Naive thymus-derived CD4-positive, alpha-beta T cell (primary cell): ENCODE measurements around the gene SLCO3A1. TPM values are rescaled to one million over a fixed set of nuclear protein-coding genes. Genes with fewer than 3 reads are reported as not detected.
"Not testable (repeated sequence)": the region's sequence is repeated elsewhere in the genome, so short reads cannot be mapped to it uniquely, and the experiment has no call there.

Experiments used
- ATAC-seq: fragments of 150-1000 bp; cut with Tn5 transposase; 2 replicates; pipeline ENCODE4 v1.10.0; 2021; ENCODE audit warnings: mild to moderate bottlenecking, moderate library complexity
- CTCF ChIA-PET: fragments of 350-600 bp; sonication (Branson Sonifier 250); formaldehyde crosslinking; loops from one replicate; lab custom pipeline; 2021; ENCODE audit warnings: antibody characterized with exemption; lab: Charles Lee
- POLR2A ChIA-PET: fragments of 350-600 bp; sonication (Branson Sonifier 250); formaldehyde crosslinking; loops from one replicate; lab custom pipeline; 2021; ENCODE audit warnings: antibody characterized with exemption, inconsistent platforms; lab: Charles Lee
- DNase-seq, 9 donors: peaks; one replicate each; pipeline versions ENCODE4 v3.0.0 to v3.0.0-alpha.2; 2020 to 2022; ENCODE audit warnings: mixed read lengths in 1 of 9
- H3K27ac ChIP-seq: one replicate; pipeline ENCODE4 v1.7.0; 2013; ENCODE audit warnings: mild to moderate bottlenecking, low read depth, low read length, moderate library complexity
- H3K27me3 ChIP-seq, 2 donors: one replicate each; pipeline ENCODE4 v1.7.0; 2013; ENCODE audit warnings: low read length in 2 of 2, mild to moderate bottlenecking in 2 of 2, moderate library complexity in 2 of 2; ENCODE audit not compliant: control insufficient read depth in 2 of 2, insufficient read depth in 2 of 2
- H3K36me3 ChIP-seq, 3 experiments: 1 replicate in 2 of 3; 2 replicates in 1 of 3; pipeline ENCODE4 v1.7.0; 2013; ENCODE audit warnings: low read length in 3 of 3, mild to moderate bottlenecking in 3 of 3, moderate library complexity in 1 of 3; ENCODE audit not compliant: insufficient read depth in 3 of 3, control insufficient read depth in 2 of 3
- H3K4me1 ChIP-seq, 2 donors: one replicate each; pipeline ENCODE4 v1.7.0; 2013; ENCODE audit warnings: low read length in 2 of 2, mild to moderate bottlenecking in 2 of 2, moderate library complexity in 1 of 2; ENCODE audit not compliant: control insufficient read depth in 2 of 2, insufficient read depth in 2 of 2
- H3K4me3 ChIP-seq: 2 replicates; pipeline ENCODE4 v1.7.0; 2013; ENCODE audit warnings: mild to moderate bottlenecking, low read length
- H3K9me3 ChIP-seq, 3 experiments: 1 replicate in 2 of 3; 2 replicates in 1 of 3; pipeline ENCODE4 v1.7.0; 2013; ENCODE audit warnings: low read length in 3 of 3; ENCODE audit not compliant: control insufficient read depth in 2 of 3
- H3K27ac Mint-ChIP-seq, 9 donors: one replicate each; pipeline ENCODE4 v1.8.0; 2020 to 2022; ENCODE audit warnings: mixed read lengths in 9 of 9, mild to moderate bottlenecking in 8 of 9, moderate library complexity in 5 of 9, inconsistent platforms in 2 of 9
- H3K27me3 Mint-ChIP-seq, 5 donors: one replicate each; pipeline ENCODE4 v1.8.0; 2021 to 2022; ENCODE audit warnings: mixed read lengths in 5 of 5, mild to moderate bottlenecking in 1 of 5
- H3K36me3 Mint-ChIP-seq, 5 donors: one replicate each; pipeline ENCODE4 v1.8.0; 2020 to 2022; ENCODE audit warnings: mixed read lengths in 5 of 5, mild to moderate bottlenecking in 3 of 5, inconsistent platforms in 1 of 5
- H3K4me1 Mint-ChIP-seq, 7 donors: one replicate each; pipeline ENCODE4 v1.8.0; 2020 to 2022; ENCODE audit warnings: mixed read lengths in 7 of 7, mild to moderate bottlenecking in 3 of 7, inconsistent platforms in 1 of 7
- H3K4me3 Mint-ChIP-seq, 10 donors: one replicate each; pipeline ENCODE4 v1.8.0; 2020 to 2022; ENCODE audit warnings: mild to moderate bottlenecking in 10 of 10, mixed read lengths in 10 of 10, moderate library complexity in 6 of 10, inconsistent platforms in 2 of 10
- H3K9me3 Mint-ChIP-seq, 11 donors: one replicate each; pipeline ENCODE4 v1.8.0; 2020 to 2022; ENCODE audit warnings: mixed read lengths in 11 of 11, mild to moderate bottlenecking in 4 of 11, inconsistent platforms in 1 of 11, moderate library complexity in 1 of 11
- intact Hi-C, 2 donors: fragments of 100-400 bp; cut with micrococcal nuclease; formaldehyde crosslinking; loops; one replicate each; pipeline ENCODE4 v1.15.1; 2023
- polyA plus RNA-seq, 2 donors: library from polyadenylated mRNA; unstranded; fragments of 300-500 nt; fragmentation: Illumina TruSeq; gene quantifications; one replicate each; pipeline ENCODE4 v1.2.3, GENCODE V29; 2021
- total RNA-seq, 6 experiments: library from RNA in 5 of 6; stranded (reverse) in 5 of 6; gene quantifications; 1 replicate in 5 of 6; 2 replicates in 1 of 6; pipeline ENCODE4 v1.2.3 and lab custom pipeline; 2021 to 2026

The SLCO3A1 gene
- total and polyA plus RNA-seq, 7 experiments from 2014 or later = 15.4 to 69.1 (median 24.3) TPM

DNA sequence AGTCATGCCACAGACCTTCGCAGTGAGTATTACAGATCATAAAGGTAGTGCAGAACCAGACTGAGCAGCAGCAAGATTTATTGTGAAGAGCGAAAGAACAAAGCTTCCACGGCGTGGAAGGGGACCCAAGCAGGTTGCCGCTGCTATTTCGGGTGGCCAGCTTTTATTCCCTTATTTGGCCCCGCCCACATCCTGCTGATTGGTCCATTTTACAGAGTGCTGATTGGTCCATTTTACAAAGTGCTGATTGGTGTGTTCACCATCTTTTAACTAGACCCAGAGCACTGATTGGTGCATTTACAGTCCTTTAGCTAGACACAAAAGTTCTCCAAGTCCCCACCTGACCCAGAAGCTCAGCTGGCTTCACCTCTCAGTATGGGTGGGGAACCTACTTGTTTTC, 110.2 kb downstream of the SLCO3A1 start:
- H3K4me1 Mint-ChIP-seq = peaks cover 6 to 39% (median 16%) of the 10 kb centered on the region in 7 donors
- H3K4me3 Mint-ChIP-seq = peak overlapping the region in 3 of 10 donors; percentile 10 to 45 (median 18)
- H3K27ac Mint-ChIP-seq = peak overlapping the region in 1 of 9 donors; percentile 5
- H3K9me3 Mint-ChIP-seq, H3K4me3 ChIP-seq, H3K27ac ChIP-seq, H3K27me3 ChIP-seq, POLR2A ChIA-PET, ATAC-seq, DNase-seq, H3K4me1 ChIP-seq, H3K36me3 ChIP-seq, H3K9me3 ChIP-seq, intact Hi-C loops, CTCF ChIA-PET, H3K27me3 Mint-ChIP-seq: not testable (repeated sequence)
- H3K36me3 Mint-ChIP-seq = peaks cover 0 to 20% (median 2%) of the 10 kb centered on the region in 5 donors

DNA sequence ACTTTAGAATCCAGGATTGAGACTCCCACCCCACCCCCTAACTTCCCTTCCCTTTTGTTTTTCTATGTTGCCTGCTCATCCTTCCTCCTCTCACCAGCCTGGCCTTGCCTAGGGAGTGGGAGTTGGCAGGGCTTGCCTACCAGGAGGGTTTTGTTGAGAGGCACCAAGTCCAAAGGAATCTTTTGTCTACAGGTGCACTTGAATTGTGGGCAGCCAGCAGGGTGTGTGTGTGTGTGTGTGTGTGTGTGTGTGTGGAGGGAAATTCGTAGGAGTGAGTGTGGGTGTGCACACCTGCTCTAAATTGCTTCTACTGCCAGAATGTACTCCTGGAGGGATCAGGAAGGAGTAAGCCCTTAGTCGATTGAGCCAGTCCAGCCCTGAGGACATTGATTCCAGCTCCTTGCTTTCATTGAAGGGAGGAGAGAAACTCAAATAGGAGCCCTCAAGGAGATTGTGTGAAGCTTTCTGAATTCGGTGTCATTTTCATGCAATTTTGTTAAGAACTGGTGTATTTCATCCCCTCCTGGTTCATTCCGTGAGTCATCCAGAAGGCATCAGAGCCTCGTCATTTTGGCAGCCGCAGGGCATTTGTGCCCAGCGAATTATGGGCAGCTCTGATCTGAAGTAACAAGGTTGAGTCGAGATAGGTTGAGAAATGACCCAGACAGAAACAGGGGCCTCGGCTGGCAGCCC, 112.1 kb downstream of the SLCO3A1 start:
- H3K4me3 ChIP-seq = no peak overlapping the region
- no peak overlapping the region for H3K27ac ChIP-seq
- Mint-ChIP-seq H3K27ac (peak overlapping the region in 1 of 9 donors; percentile 65), H3K36me3 (peaks cover 0 to 15% (median 2%) of the 10 kb centered on the region in 5 donors), H3K27me3 (no peaks in the 10 kb centered on the region), H3K9me3 (peaks cover 0 to 5% (median 0%) of the 10 kb centered on the region in 11 donors), H3K4me1 (peaks cover 6 to 42% (median 19%) of the 10 kb centered on the region in 7 donors), H3K4me3 (peak overlapping the region in 1 of 10 donors; percentile 29)
- H3K4me1 ChIP-seq = peaks cover 0 to 3% of the 10 kb centered on the region in 2 donors
- ChIA-PET CTCF (no interaction called here), POLR2A (no interaction called here)
- H3K36me3 ChIP-seq = no peaks in the 10 kb centered on the region
- no peaks in the 10 kb centered on the region for H3K27me3 ChIP-seq
- H3K9me3 ChIP-seq = no peaks in the 10 kb centered on the region
- intact Hi-C loops = no loop called here
- no peak for DNase-seq
- no peak for ATAC-seq

- Mint-ChIP-seq H3K36me3 (peaks cover 0 to 12% (median 2%) of the 10 kb centered on the region in 5 donors), H3K4me1 (peaks cover 5 to 42% (median 19%) of the 10 kb centered on the region in 7 donors), H3K4me3 (no peak overlapping the region), H3K27me3 (no peaks in the 10 kb centered on the region), H3K9me3 (peaks cover 0 to 5% (median 0%) of the 10 kb centered on the region in 11 donors), H3K27ac (no peak overlapping the region)
- H3K4me3 ChIP-seq = no peak overlapping the region
- CTCF ChIA-PET = no interaction called here
- no peak for ATAC-seq
- no peaks in the 10 kb centered on the region for H3K9me3 ChIP-seq
- no peaks in the 10 kb centered on the region for H3K27me3 ChIP-seq
- no peak overlapping the region for H3K27ac ChIP-seq
- H3K36me3 ChIP-seq = no peaks in the 10 kb centered on the region
- no peak for DNase-seq
- peaks cover 0 to 3% of the 10 kb centered on the region in 2 donors for H3K4me1 ChIP-seq
- intact Hi-C loops = no loop called here
- POLR2A ChIA-PET = no interaction called here
Observed at GRCh38 chr15:91966194-91966552, 112.7 kb downstream of the SLCO3A1 start.

DNA sequence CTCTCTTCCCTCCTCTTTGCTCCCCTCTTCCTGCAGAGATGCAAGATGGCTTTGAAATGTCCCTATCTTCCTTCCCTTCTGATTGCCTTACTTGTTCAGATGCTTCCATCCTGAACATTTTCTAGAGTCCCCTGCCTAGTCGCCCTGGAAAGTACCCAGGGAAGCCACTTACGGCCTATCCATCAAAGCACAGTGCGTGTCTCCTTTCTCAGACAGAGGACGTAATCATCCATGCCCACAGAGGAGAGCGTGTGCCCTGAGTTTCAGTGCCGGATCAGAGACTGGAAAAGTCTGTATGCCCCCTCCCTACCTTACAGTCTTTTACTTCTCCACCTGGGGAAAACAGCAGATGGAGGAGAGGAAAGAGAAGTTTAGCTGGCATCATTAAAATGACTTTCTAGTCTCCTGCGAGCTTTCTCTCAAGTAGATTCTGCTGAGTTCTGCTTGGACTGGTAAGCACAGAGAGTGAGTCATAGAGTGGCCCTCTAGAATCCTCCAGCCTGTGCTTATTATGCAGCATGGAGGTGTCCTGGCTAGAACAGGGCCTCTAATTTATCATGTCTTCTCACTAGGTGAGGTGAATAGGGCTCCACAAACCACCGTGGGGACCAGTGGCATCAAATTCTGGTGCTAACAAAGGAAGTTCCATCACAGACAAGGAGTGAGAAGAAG, 114.6 kb downstream of the SLCO3A1 start:
- no peak for DNase-seq
- H3K9me3 Mint-ChIP-seq = peaks cover 0 to 5% (median 0%) of the 10 kb centered on the region in 11 donors
- POLR2A ChIA-PET = no interaction called here
- H3K9me3 ChIP-seq = no peaks in the 10 kb centered on the region
- no peak overlapping the region for H3K27ac Mint-ChIP-seq
- intact Hi-C loops = no loop called here
- peaks cover 0 to 3% of the 10 kb centered on the region in 2 donors for H3K4me1 ChIP-seq
- no peak overlapping the region for H3K4me3 ChIP-seq
- CTCF ChIA-PET = no interaction called here
- H3K4me3 Mint-ChIP-seq = no peak overlapping the region
- H3K4me1 Mint-ChIP-seq = peaks cover 0 to 35% (median 23%) of the 10 kb centered on the region in 7 donors
- ATAC-seq = no peak
- H3K36me3 Mint-ChIP-seq = peaks cover 0 to 10% (median 3%) of the 10 kb centered on the region in 5 donors
- H3K27me3 Mint-ChIP-seq = no peaks in the 10 kb centered on the region
- no peaks in the 10 kb centered on the region for H3K36me3 ChIP-seq
- no peaks in the 10 kb centered on the region for H3K27me3 ChIP-seq
- H3K27ac ChIP-seq = no peak overlapping the region

- peaks cover 0 to 37% (median 20%) of the 10 kb centered on the region in 7 donors for H3K4me1 Mint-ChIP-seq
- CTCF ChIA-PET = no interaction called here
Observed at GRCh38 chr15:91968610-91969009, 115.1 kb downstream of the SLCO3A1 start.

DNA sequence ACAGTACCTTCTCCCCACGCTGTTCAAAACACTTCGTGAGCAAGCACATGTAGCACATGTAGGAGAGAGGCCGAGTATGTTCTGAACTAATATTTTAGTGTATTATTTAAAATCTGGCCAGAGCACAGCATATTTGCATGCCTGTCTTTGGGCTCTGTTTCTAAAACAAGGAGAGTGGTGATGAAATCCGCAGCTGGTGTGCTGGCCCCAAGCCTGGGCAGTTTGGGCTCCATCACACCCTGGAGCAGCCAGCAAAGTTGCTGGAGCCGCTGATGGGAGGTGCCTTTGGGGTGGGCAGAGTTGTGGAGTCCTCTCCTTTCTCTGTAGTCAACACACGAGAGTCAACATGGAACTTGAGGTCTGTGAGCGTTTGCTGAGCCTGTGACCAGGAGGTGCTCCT, 116.6 kb downstream of the SLCO3A1 start:
- Mint-ChIP-seq H3K27me3 (no peaks in the 10 kb centered on the region), H3K27ac (no peak overlapping the region), H3K4me3 (no peak overlapping the region), H3K36me3 (peaks cover 0 to 8% (median 3%) of the 10 kb centered on the region in 5 donors), H3K4me1 (peaks cover 0 to 28% (median 20%) of the 10 kb centered on the region in 7 donors), H3K9me3 (no peaks in the 10 kb centered on the region)
- no peak for ATAC-seq
- CTCF ChIA-PET = no interaction called here
- H3K27me3 ChIP-seq = no peaks in the 10 kb centered on the region
- H3K4me1 ChIP-seq = peaks cover 0 to 2% of the 10 kb centered on the region in 2 donors
- no peaks in the 10 kb centered on the region for H3K9me3 ChIP-seq
- POLR2A ChIA-PET = no interaction called here
- DNase-seq = no peak
- intact Hi-C loops = no loop called here
- no peaks in the 10 kb centered on the region for H3K36me3 ChIP-seq
- no peak overlapping the region for H3K27ac ChIP-seq
- no peak overlapping the region for H3K4me3 ChIP-seq

More at GRCh38 chr15:91968610-91969009, 115.1 kb downstream of the SLCO3A1 start:
- Mint-ChIP-seq H3K27me3 (no peaks in the 10 kb centered on the region), H3K4me3 (no peak overlapping the region), H3K9me3 (peaks cover 0 to 1% (median 0%) of the 10 kb centered on the region in 11 donors), H3K36me3 (peaks cover 0 to 7% (median 3%) of the 10 kb centered on the region in 5 donors), H3K27ac (no peak overlapping the region)
- intact Hi-C loops = no loop called here
- DNase-seq = no peak
- peaks cover 0 to 3% of the 10 kb centered on the region in 2 donors for H3K4me1 ChIP-seq
- H3K27me3 ChIP-seq = no peaks in the 10 kb centered on the region
- no peak overlapping the region for H3K27ac ChIP-seq
- H3K9me3 ChIP-seq = no peaks in the 10 kb centered on the region
- no peaks in the 10 kb centered on the region for H3K36me3 ChIP-seq
- H3K4me3 ChIP-seq = no peak overlapping the region
- no peak for ATAC-seq
- POLR2A ChIA-PET = no interaction called here
